ENCODE data around the gene JARID2. TPM values are rescaled to one million over a fixed set of nuclear protein-coding genes. Genes with fewer than 3 reads are reported as not detected.

JARID2 gene
- total and polyA plus RNA-seq, 2 of the 8 experiments (the other 6 are each of a cell fraction or from before 2014, with no cell fraction given): 60.1 to 239 TPM

DNA sequence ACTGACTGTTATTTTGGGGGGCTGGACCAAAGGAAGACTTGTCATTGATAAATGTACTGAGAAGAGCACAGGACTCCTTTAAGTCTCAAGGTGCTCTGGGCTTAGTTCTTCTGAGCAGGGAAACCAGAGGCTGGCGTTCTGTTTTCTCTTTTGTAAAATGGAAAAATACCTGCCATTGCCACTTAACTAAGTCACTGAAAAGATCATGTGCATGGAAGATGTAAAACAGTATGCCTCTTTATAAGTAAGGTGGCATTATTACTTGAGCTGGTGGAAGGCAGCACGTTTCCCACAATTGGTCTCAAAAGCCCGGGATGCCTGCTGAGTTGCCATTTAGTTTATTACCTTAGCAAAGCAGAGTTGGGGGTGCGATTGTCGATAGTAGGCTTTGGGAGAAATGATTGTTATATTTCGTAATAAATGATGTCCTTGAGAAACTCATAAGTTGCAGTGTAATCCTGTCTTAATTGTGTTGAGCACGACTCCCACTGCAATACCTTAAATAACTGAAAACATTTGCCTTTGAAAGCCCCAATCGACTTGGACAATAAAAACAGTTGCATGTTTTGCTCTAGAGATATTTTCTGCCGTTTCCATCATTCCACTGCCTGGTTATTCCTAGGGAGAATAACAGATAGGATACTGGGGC is 3.6 kb downstream of the JARID2 start (continued):
- TF ChIP-seq GABPA (IDR thresholded peaks at IDR 0.05; ENCODE audit: borderline replicate concordance, insufficient read depth, low read length): no peak
- TF ChIP-seq EZH2 (IDR thresholded peaks at IDR 0.05; ENCODE audit: low read depth, low read length, severe bottlenecking): no peak
- TF ChIP-seq, protein P1, sequence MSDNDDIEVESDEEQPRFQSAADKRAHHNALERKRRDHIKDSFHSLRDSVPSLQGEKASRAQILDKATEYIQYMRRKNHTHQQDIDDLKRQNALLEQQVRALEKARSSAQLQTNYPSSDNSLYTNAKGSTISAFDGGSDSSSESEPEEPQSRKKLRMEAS (IDR thresholded peaks at IDR 0.05): no peak
- TF ChIP-seq ASH2L (IDR thresholded peaks at IDR 0.05; ENCODE audit: low read length): no peak
- no peak for TF ChIP-seq MAFK (IDR thresholded peaks at IDR 0.05; ENCODE audit: low read depth, low read length)
